Activated CD4-positive, CD25-positive, alpha-beta regulatory T cell treated with anti-CD3 and anti-CD28 coated beads, Interleukin-2, amount 50 U/mL, for 72 hours (primary cell): ENCODE data around the gene CDRT4.

Experiments used
- DNase-seq: peaks from one replicate; pipeline ENCODE4 v3.0.0; 2021

The CDRT4 gene

DNA sequence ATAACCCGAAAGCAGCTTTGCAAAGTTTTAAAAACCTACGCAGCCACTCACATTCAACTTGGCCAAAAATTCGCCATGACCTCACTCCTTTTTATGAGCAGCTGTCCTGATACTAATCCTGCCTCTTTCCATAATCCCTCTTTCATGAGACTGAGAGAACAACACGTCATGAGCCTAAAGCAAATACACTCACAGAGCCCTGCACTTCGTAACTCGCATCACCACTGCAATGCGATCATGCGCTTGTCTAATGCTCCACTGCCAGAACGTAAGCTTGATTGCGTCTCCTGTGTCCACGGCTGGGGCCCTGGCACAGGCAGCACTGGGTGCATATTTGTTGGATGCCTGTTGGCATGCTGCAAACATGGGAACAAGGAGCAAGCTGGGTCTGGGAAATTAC, 36.2 kb downstream of the CDRT4 start:
- DNase-seq, result no peak

GRCh38 chr17:15424521-15424920, 42.9 kb downstream of the CDRT4 start:
- DNase-seq, result no peak

GRCh38 chr17:15422392-15422965, 44.9 kb downstream of the CDRT4 start:
- DNase-seq, result no peak

DNA sequence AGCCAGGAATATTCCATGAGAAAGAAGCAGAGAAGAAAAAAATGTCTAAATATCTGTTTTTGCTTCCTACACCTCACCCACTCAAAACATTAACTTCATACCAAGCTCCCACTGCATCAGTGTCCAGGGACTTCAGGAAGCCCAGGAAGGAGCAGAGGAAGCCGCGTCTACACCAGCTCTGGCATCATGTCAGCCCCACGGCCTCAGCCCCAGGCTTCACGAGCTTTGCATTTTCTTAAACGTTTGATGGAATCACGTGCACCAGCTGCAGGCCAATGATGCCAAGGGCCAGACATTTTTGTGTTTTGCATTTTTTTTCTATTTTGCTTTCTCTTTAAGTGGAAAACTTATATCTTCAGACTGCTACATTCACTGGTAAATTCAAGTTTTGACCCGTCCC, 48.6 kb downstream of the CDRT4 start:
- DNase-seq, result no peak

- DNase-seq, result no peak
These were observed 52.7 kb downstream of the CDRT4 start for GRCh38 chr17:15414532-15415306.

GRCh38 chr17:15413101-15413771, 54.2 kb downstream of the CDRT4 start:
- DNase-seq, result no peak

DNA sequence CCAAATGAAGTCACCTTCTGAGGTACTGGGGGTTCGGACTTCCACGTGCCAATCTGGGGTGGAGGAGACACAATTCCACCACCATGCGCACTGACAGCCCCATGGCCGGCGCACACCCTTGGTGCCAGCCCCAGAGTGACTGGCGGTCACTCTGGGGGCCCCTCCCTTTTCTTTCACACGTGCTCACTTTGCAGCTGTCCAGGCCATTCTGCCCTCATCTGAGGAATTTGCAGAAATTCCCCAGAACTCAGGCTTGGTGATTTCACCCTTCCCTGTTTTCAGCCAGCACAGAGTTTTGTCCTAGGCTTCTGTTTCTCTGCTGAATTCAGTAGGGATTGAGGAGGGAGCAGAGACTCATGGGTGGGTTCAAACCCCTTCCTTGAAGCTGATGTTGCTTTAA, 54.8 kb downstream of the CDRT4 start:
- no peak for DNase-seq

- no peak for DNase-seq
These were observed 55.8 kb downstream of the CDRT4 start for GRCh38 chr17:15411384-15412198.

DNA sequence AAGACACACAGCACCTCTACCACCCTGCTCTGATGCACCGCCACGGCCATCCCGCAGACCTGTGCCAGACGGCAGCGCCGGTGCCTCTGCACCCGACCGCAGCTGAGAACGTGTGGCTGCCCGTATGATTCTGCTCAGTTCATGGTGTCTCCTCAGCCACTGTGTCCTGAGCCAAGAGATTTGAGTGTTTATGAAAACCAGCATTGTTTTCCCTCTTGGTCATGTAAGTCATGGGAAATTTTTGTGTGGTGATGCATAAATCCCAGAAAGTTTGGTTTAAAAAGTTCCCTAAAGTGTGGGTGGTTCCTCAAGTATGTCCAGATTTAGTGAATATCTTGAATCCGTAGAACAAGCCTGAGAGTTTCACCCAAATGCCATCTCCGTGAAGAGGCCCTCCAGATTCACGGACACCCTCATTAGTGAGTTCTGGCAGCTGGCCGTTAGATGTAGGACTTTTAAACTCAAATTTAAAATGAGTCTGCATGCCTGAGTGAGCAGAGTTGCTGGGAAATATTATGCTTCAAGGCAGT, 57.6 kb downstream of the CDRT4 start:
- DNase-seq, result no peak

DNA sequence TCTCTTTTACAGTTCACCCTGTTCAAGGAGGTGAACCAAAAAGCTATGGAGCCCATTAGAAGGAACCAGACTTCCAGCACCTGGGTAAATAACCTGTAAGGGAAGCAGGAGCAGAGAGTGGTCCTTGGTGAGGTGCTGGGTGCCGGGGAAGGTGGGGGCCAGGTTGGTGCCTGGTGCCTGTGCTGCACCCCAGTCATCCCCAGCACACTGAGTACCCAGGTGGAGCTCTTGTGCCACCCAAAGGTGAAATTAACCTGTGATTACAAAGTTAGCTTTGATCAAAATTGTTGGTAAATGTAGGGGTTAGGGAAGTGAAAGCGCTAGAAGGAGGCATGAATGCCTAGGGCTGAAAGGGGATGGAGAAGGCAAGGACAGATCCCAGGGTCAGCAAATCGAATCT, 58.6 kb downstream of the CDRT4 start:
- DNase-seq, result no peak

GRCh38 chr17:15406081-15406480, 61.3 kb downstream of the CDRT4 start:
- DNase-seq, result no peak

DNA sequence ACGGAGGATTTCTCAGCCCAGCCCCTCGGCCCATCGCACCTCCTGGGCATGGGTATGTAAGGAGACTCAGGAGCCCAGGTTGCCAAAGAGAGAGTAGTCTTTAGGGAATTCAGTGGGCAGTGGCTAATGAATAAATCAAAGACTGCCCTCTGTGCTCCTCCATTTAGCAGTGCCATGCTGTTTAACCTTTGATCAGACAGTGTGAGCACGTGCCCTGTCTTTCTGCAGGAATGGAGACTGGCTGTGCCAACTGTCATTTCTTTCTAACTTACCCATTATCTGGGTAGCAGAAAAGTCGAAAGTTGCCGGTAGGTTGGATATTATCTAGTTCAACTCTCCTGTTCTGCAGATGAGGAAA, 62.4 kb downstream of the CDRT4 start:
- DNase-seq, result no peak

DNA sequence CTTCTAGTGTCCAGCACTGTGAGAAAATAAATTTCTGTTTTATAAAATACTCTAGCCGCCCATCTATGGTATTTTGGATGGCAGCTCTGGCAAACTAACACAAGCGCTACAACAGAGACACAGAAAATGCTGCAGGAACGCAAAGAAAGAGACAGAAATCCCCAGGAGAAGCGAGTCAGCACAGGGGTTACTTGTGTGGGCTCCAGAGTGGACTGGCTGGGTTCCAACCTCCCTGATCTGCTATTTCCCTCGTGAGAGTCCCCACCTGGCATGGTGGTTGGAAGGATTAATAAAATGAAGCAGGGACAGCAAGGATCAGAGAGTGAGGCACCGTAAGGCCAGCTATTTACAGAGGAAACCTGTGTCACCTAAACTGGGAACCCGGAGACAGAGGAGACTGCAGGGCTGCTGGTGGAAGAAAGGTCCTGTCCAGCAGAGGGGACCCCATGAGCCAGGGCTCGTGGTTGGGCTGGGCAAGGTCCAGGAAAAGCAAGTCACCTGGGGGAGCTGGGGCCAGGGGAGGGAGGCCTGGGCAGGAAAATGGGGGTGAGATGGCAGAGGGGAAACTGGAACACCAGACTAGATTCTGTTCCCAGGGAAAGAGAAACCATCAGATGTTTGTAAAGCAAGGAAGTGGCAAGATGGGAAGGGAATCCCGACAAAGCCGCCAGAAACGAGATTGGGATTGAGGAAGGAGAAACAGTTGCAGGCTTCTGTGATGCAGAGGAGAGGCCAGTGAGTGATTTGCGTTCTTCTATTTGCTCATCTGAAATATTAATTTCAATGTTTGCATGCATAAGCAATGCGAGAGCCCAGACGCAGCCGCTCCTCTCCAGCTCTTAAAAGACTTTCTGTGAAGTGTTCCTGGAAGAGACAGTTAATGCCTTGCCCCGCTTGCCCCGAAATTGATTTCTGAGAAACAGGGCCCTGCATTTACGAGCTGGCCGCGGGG, 63.0 kb downstream of the CDRT4 start:
- no peak for DNase-seq

GRCh38 chr17:15403276-15403939, 64.0 kb downstream of the CDRT4 start:
- no peak for DNase-seq

DNA sequence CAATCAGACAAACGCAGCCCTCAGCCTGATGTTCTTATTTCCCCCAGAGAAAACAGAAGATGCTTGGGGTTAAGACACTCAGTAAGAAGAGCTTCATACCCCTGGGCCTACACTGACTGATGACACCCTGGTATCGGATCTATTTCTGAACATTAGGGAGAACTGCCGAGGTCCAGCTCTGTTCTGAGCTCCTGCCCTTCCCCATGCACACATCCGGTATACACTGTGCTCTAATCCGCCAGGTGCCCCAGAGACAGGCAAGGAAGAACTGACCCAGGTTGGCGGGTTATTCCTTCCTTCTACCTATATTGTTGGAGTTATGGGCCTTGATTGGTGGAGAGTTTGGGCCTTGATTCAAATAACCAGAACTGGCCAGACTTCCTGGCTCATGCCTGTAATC, 68.0 kb downstream of the CDRT4 start:
- DNase-seq, result no peak

DNA sequence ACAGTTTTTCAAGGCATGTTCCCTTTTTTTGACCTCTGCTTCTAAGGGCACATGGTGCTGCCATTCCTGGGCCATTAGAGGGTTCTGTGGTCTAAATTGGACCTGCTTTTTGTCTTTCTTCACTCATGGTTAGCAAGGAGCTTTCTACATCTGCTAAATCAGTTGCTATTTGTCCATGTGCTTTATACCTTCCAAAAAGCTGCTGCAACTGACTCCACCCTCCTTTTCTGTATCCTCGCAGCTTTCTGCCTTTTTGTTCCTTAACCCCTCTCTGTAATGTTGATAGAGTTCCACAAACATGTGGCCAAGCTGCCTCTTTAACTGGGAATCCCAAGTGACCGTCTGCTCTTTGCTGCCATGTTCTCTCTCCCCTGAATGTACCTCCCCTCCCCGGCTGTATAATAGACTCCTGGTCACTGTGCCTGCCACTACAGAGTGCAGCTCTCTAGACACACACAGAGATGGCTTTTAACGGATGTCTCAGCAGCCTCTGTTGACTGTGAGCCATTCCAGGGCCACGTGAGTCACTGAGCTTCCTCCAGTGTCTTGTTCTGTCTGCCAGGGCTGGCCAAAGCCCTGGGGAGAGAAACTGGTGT, 68.6 kb downstream of the CDRT4 start:
- no peak for DNase-seq

GRCh38 chr17:15398291-15398690, 69.1 kb downstream of the CDRT4 start:
- no peak for DNase-seq

DNA sequence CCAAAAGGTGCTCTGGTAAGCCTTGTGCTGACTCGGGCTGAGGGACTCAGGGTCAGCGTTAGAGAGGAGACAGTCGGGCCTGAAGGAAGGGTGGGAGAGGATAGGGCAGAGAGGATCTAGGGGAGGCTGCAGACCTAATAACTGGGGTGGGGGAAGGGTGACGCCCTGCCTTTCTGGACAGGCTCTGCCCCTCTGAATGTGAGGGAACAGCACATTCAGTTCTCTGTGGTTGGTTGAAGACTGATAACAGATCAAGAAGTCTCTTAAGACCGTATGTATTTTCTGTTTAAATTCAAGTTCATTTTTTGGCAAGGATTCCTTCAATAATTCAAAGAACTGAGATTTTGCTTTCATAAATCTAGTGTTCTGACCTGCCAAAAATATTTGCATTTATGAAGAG, 69.8 kb downstream of the CDRT4 start:
- DNase-seq, result no peak

DNA sequence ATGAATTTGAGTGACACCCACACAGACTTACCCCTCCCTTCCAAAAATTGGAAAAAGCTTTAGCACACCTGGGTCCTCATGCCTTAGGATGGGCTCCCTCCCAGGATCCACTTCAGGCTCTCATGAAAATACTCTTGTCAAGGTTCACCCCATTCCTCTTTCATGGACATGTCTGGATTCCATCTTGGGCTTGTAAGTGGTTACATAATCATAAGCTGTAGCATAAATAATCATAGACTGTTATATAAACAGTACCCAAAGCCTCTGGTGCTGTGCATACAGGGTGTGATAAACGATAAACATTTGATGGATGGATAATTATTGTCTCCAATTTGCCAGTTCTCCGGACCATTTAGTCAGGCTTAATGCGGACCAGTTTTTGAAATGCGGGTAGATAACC, 72.3 kb downstream of the CDRT4 start:
- no peak for DNase-seq

DNA sequence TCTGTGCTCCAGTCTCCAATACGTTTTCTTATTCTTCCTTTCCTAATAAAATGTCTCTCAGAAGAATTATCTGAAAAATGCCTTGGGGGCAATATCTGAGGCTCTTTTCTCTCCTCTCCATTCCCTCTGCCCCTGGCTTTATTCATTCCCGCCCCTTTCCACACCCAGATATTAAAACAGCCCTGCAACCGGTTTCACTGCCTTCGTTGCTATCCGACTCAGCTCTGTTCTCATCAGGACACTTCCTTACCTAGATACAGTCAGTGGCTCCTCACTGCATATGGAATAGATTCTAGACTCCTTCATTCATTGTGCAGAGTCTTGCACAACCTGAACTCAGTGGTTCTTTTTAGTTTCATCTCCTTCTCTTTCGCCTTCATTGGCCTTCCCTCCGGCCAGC, 74.0 kb downstream of the CDRT4 start:
- no peak for DNase-seq

DNA sequence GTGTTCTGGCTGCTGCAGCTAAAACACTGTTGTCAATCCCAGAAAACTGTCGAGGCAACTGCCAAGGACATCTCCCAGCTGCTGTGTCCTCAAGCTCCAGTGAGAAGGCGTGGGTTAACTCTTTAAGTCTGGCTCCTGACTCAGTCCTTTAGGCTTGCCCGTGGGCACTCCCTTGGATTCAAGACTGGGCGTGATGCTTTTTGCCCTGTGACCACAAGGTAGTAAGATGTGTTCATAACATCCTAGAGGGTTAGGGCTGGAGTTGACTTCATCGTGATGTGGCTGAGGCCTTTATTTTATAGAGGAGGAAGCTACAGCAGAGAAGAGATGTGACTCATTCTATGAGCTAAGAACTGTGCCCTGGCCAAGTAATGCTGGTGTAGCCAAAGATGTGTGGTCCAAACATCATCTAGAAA, 75.1 kb downstream of the CDRT4 start:
- DNase-seq, result no peak
